Astrocyte (in vitro differentiated cells and primary cell): ENCODE results near the gene PPP6C. TPM values are rescaled to one million over a fixed set of nuclear protein-coding genes. Genes with fewer than 3 reads are reported as not detected.

ENCODE experiments used
- DNase-seq: peaks from one replicate; pipeline ENCODE4 v3.0.0-alpha.2; 2010; ENCODE audit warnings: low read depth
- FAIRE-seq: peaks from 2 replicates; lab custom pipeline; 2011; peaks lifted over from hg19 to GRCh38; lab: Jason Lieb, UNC
- H2AFZ ChIP-seq: 2 replicates; pipeline ENCODE4 v1.6.0; 2012; ENCODE audit warnings: low read depth, low read length, inconsistent platforms
- H3K27ac ChIP-seq: 2 replicates; pipeline ENCODE4 v1.5.1; 2011; ENCODE audit warnings: low read depth, low read length, inconsistent platforms
- H3K27me3 ChIP-seq: 2 replicates; pipeline ENCODE4 v1.6.0; 2011; ENCODE audit warnings: low read length, inconsistent platforms; ENCODE audit not compliant: insufficient read depth
- H3K36me3 ChIP-seq: 2 replicates; pipeline ENCODE4 v1.5.1; 2011; ENCODE audit warnings: low read length, inconsistent platforms; ENCODE audit not compliant: insufficient read depth
- H3K4me1 ChIP-seq: 2 replicates; pipeline ENCODE4 v1.5.1; 2011; ENCODE audit warnings: low read length, inconsistent platforms; ENCODE audit not compliant: insufficient read depth
- H3K4me2 ChIP-seq: 2 replicates; pipeline ENCODE4 v1.6.0; 2012; ENCODE audit warnings: low read length, inconsistent platforms
- H3K4me3 ChIP-seq: 2 replicates; pipeline ENCODE4 v1.5.1; 2011; ENCODE audit warnings: low read depth, mild to moderate bottlenecking, low read length, inconsistent platforms; ENCODE audit not compliant: insufficient read depth
- H3K79me2 ChIP-seq: 2 replicates; pipeline ENCODE4 v1.6.0; 2012; ENCODE audit warnings: mild to moderate bottlenecking, low read length, inconsistent platforms; ENCODE audit not compliant: insufficient read depth
- H3K9ac ChIP-seq: 2 replicates; pipeline ENCODE4 v1.6.0; 2012; ENCODE audit warnings: mild to moderate bottlenecking, low read length, inconsistent platforms
- H3K9me3 ChIP-seq: 2 replicates; pipeline ENCODE4 v1.5.1; 2012; ENCODE audit warnings: low read depth, mild to moderate bottlenecking, low read length, inconsistent platforms; ENCODE audit not compliant: insufficient read depth
- H4K20me1 ChIP-seq: 2 replicates; pipeline ENCODE4 v1.6.0; 2012; ENCODE audit warnings: low read length, inconsistent platforms; ENCODE audit not compliant: insufficient read depth
- H3K27ac Mint-ChIP-seq: one replicate; pipeline ENCODE4 v1.8.0; 2021; ENCODE audit warnings: mild to moderate bottlenecking, mixed read lengths; ENCODE audit not compliant: unreplicated experiment
- H3K27me3 Mint-ChIP-seq: one replicate; pipeline ENCODE4 v1.8.0; 2021; ENCODE audit warnings: low read depth, mixed read lengths; ENCODE audit not compliant: unreplicated experiment
- H3K36me3 Mint-ChIP-seq: one replicate; pipeline ENCODE4 v1.8.0; 2021; ENCODE audit warnings: low read depth, mixed read lengths; ENCODE audit not compliant: unreplicated experiment
- H3K4me1 Mint-ChIP-seq: one replicate; pipeline ENCODE4 v1.8.0; 2021; ENCODE audit warnings: low read depth, mixed read lengths; ENCODE audit not compliant: unreplicated experiment
- H3K4me3 Mint-ChIP-seq: one replicate; pipeline ENCODE4 v1.8.0; 2021; ENCODE audit warnings: mild to moderate bottlenecking, moderate library complexity, mixed read lengths; ENCODE audit not compliant: unreplicated experiment
- H3K9me3 Mint-ChIP-seq: one replicate; pipeline ENCODE4 v1.8.0; 2021; ENCODE audit warnings: mild to moderate bottlenecking, mixed read lengths; ENCODE audit not compliant: unreplicated experiment
- EZH2 ChIP-seq: IDR thresholded peaks from 2 replicates; pipeline ENCODE4 v1.6.1; 2012; ENCODE audit warnings: mild to moderate bottlenecking, low read length, inconsistent platforms; ENCODE audit not compliant: insufficient read depth
- total RNA-seq: library from RNA; stranded (reverse); gene quantifications from 2 replicates; pipeline ENCODE4 v1.2.1, GENCODE V29; 2021
- TF ChIP-seq, protein P1 (sequence below): IDR thresholded peaks from 2 replicates; pipeline ENCODE4 v1.5.1; 2011; ENCODE audit warnings: low read depth, mild to moderate bottlenecking, inconsistent platforms, low read length, moderate library complexity; ENCODE audit not compliant: insufficient read depth

The PPP6C gene
- total RNA-seq, 1 donor from 2014 or later: 41.1 TPM

DNA sequence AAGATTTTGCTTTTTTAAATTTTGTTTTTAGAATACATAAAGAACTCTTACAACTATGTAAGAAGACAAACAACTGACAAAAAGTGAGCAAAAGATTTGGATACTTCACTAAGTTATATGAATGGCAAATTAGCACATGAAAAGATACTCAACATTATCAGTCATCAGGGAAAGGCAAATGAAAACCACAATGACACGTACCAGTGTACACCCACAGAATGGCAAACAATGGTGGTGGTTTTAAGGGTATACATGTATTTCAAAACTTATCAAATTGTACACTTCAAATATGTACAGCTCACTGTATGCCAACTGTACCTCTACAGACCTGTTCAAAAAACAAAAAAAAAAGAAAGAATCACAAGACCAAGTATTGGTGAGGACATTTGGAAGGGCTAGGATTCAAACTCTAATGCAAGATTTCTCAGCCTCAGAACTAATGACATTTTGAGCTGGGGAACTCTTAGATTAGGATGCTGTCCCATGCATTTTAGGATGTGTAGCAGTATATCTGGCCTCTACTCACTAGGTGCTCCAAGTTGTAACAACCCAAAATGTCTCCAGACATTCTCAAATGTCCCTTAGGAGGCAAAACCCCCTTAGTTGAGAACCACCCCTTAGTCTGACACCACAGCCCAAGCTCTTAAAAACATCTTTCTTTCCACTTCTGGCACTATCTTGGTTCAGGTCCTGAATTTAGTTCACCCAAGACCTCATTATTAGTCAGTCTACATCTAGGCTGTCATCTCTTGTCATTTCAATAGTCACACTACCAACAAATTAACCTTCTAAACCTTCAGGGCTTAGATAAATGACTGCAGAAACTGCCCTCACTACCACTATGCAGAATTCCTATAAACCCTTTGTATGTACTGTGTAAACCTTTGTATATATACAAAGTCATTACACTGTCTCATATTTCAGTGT, 55.9 kb downstream of the PPP6C start:
- H3K9me3 Mint-ChIP-seq: no peaks in the 10 kb centered on the region
- Histone ChIP-seq H3K9ac (no peak overlapping the region), H3K36me3 (no peaks in the 10 kb centered on the region), H2AFZ (no peak overlapping the region), H3K4me2 (no peak overlapping the region), H3K27ac (no peak overlapping the region), H3K4me1 (peaks cover 3% of the 10 kb centered on the region), H4K20me1 (no peaks in the 10 kb centered on the region), H3K79me2 (no peaks in the 10 kb centered on the region), H3K4me3 (no peak overlapping the region), H3K27me3 (no peaks in the 10 kb centered on the region), H3K9me3 (no peaks in the 10 kb centered on the region)
- no peaks in the 10 kb centered on the region for H3K4me1 Mint-ChIP-seq
- FAIRE-seq: no peak
- H3K27me3 Mint-ChIP-seq: no peaks in the 10 kb centered on the region
- no peak overlapping the region for H3K27ac Mint-ChIP-seq
- H3K4me3 Mint-ChIP-seq: no peak overlapping the region
- H3K36me3 Mint-ChIP-seq: no peaks in the 10 kb centered on the region
- TF ChIP-seq, protein P1, sequence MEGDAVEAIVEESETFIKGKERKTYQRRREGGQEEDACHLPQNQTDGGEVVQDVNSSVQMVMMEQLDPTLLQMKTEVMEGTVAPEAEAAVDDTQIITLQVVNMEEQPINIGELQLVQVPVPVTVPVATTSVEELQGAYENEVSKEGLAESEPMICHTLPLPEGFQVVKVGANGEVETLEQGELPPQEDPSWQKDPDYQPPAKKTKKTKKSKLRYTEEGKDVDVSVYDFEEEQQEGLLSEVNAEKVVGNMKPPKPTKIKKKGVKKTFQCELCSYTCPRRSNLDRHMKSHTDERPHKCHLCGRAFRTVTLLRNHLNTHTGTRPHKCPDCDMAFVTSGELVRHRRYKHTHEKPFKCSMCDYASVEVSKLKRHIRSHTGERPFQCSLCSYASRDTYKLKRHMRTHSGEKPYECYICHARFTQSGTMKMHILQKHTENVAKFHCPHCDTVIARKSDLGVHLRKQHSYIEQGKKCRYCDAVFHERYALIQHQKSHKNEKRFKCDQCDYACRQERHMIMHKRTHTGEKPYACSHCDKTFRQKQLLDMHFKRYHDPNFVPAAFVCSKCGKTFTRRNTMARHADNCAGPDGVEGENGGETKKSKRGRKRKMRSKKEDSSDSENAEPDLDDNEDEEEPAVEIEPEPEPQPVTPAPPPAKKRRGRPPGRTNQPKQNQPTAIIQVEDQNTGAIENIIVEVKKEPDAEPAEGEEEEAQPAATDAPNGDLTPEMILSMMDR: no peak
- no peak for DNase-seq

DNA sequence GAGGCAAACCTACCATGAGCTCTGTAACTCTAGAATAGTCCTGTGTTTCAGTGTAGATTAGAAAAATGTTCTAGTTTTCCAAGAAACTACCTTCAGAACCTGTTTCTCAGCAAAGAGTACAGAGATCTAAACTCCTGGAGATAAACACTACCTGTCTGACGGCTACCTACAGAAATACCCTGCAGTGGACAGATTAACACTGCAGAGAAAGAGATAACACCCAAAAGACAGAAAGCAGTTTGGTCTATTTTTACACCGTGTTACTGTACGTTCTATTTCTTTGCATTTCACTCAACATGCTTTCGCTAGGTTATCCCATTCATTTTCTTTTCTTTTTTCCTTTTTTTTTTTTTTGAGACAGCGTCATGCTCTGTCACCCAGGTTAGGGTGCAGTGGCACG, 57.8 kb downstream of the PPP6C start:
- Histone ChIP-seq H3K79me2 (no peaks in the 10 kb centered on the region), H4K20me1 (no peaks in the 10 kb centered on the region), H3K9me3 (no peaks in the 10 kb centered on the region), H3K4me2 (no peak overlapping the region), H3K27me3 (no peaks in the 10 kb centered on the region), H3K9ac (no peak overlapping the region), H3K4me1 (no peaks in the 10 kb centered on the region), H3K27ac (no peak overlapping the region), H3K36me3 (no peaks in the 10 kb centered on the region), H2AFZ (no peak overlapping the region), H3K4me3 (no peak overlapping the region)
- TF ChIP-seq, protein P1: no peak
- TF ChIP-seq EZH2: no peak
- H3K4me3 Mint-ChIP-seq: no peak overlapping the region
- no peaks in the 10 kb centered on the region for H3K9me3 Mint-ChIP-seq
- FAIRE-seq: no peak
- no peak for DNase-seq
- no peaks in the 10 kb centered on the region for H3K27me3 Mint-ChIP-seq
- H3K27ac Mint-ChIP-seq: no peak overlapping the region
- no peaks in the 10 kb centered on the region for H3K36me3 Mint-ChIP-seq
- peaks cover under 1% of the 10 kb centered on the region for H3K4me1 Mint-ChIP-seq
